ENCODE data around the gene CFAP45.

Gene CFAP45

GRCh38 chr1:159936273-159936904 lies 36.4 kb upstream of the CFAP45 start:
- DNase-seq (ENCODE audit: low spot score), result peak; percentile 89

GRCh38 chr1:159935719-159936272 lies 35.8 kb upstream of the CFAP45 start:
- DNase-seq (ENCODE audit: low spot score), result no peak

- DNase-seq (ENCODE audit: low spot score), result no peak
Observed at GRCh38 chr1:159935305-159935704, 35.3 kb upstream of the CFAP45 start.

DNA sequence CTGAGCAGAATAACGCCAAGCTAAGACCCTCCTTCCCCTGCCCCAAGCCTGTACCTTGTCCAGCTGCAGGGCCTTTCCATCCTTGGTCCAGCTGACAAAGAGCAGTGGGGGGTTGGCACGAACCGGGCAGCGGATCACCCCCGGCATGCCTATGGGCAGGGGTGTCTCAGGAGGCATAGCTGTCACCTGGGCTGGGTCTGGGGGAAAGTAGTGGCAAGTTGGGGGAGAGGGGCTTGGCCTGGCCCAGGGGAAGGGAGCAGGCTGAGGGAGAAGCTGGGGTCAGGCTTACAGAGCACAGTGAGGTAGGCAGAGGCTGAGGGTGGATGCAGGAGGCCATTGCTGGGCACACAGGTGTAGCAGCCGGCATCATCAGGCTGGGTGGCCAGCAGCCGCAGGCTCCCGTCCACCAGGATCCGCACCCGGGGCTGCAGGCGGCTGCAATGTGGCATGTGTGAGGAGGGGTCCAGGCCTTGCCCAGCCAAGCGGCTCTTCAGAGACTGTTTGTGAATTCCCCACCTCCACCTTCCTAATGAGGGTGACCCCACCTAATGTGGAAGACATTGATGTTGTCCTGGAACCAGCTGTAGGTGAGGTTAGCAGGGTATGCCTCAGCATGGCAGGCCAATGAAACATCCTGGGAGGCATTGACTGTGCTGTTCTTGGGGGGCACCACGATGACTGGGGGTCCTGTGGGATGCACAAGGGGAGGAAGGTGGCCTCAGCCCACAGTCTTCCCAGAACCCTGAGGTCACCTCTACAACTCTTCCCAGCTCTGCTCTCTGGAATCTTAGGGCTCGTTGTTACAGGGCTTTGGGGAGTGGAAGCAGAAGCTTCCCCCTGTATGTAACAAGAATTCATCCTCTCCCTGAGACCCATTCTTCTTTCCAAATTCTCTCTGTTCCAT lies 34.4 kb upstream of the CFAP45 start:
- DNase-seq (ENCODE audit: low spot score), result no peak

GRCh38 chr1:159933347-159933746 lies 33.4 kb upstream of the CFAP45 start:
- no peak for DNase-seq (ENCODE audit: low spot score)

- no peak for DNase-seq (ENCODE audit: low spot score)
Observed at GRCh38 chr1:159932296-159933285, 32.6 kb upstream of the CFAP45 start.

GRCh38 chr1:159931795-159932173 lies 31.8 kb upstream of the CFAP45 start:
- no peak for DNase-seq (ENCODE audit: low spot score)

DNA sequence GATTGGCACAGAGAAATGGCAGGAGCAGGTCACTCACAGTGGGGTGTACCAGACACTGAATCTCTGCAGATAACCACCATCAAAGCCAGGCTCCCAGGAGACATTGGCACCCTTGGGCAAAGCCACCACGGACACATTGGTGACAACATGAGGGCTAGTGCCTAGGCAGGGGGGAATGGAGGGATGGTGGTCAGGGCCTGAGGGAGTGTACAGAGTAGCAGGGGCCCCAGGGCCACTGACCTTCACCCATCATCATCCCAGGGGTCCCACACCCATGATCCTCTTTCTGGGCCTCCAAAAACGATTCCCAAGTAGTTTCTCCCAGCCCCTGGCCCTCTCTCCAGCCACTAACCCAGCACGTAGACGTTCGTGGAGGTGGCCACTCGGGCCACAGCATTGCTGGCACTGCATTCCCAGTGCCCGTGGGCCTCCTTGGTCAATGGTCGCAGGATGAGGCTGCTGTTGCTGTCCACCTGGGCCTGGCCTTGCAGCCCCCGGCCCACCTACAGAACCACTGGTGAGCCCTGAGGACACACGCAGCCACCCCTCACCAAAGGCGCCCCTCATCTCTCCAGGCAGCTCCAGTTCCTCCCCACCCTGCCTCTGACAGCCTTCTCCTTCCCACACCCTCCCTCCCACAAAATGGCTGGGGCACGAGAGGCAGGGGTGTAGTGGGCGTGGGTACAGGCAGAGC lies 31.3 kb upstream of the CFAP45 start:
- no peak for DNase-seq (ENCODE audit: low spot score)

DNA sequence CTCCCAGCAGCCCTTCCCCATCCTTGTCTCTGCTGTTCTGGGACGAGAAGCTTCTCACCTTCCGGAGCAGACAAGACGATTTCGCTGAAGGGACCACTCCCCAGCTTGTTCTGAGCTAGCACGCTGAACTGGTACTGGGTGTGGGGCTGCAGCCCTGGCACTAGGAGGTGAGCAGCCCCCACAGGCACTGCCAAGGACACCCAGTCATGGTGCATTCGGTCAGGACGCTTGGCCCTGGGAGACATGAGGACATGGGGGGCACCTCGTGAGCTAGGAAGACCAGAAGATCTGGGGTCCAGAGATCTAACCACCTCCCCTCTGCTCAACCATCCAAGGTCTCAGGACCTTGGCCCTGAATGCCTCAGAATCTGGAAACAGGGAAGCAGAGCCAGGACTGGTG lies 30.7 kb upstream of the CFAP45 start:
- no peak for DNase-seq (ENCODE audit: low spot score)

- no peak for DNase-seq (ENCODE audit: low spot score)
Observed at GRCh38 chr1:159930216-159930615, 30.3 kb upstream of the CFAP45 start.

DNA sequence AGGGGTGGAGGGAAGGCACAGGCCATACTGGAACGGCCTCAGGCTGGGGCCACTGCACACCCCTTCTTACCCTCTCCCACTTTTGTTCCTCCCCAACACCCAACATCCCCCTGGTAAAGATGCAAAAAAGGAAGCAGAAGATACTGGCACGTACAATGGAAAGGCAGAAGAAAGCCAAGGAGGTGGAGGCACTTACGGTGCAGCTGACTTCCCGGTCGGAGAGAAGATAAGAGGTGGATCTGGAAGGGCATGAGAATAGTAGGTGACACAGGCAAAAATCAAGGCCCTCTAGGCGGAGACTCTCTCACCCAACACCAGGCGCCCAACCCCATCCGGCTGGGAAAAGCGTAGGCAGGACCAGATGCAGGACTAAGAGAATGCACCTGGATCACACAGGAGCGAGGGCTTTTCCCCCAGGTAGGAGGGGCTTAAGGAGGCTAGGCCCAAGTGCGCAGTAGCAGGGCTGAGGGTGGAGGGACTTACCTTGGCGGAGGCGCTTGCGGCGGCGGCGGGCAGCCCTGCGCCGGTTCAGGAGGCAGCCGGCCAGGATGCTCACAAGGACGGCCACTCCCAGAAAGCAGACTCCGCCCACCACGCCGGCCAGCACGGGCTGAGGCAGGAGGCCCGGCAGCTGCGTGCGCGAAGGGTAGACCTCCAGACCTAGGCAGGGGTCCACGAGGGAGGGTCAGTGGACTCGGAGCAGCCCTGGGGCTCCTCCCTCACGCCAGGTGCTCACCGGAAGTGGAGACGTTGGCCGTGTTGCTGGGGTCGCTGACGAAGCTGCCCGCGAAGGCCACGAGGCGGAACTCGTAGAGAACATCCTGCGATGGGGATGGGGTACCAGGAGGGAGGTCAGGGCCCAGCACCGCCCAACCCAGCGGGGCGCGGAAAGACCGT lies 29.4 kb upstream of the CFAP45 start:
- no peak for DNase-seq (ENCODE audit: low spot score)

GRCh38 chr1:159928491-159929050 lies 28.6 kb upstream of the CFAP45 start:
- no peak for DNase-seq (ENCODE audit: low spot score)

GRCh38 chr1:159927849-159928431 lies 28.0 kb upstream of the CFAP45 start:
- no peak for DNase-seq (ENCODE audit: low spot score)

GRCh38 chr1:159927211-159927848 lies 27.4 kb upstream of the CFAP45 start:
- no peak for DNase-seq (ENCODE audit: low spot score)

DNA sequence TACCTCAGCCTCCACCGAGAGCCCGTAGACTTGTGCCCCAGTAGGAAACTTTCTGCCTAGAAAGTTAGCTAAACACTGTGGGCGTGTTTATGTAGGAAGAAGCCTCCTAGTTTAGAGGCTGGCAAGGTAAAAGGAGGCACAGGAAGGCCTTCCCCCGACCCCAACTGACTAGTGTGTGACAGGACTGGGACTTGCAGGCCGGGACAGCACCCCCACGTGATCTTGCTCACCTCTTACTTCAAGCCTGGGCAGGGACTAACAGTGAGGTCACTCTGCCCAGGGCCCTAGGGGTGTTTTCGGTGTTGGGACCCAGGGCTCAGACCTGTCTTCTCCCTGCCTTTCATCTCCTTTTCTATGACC lies 25.7 kb upstream of the CFAP45 start:
- DNase-seq (ENCODE audit: low spot score), result no peak

DNA sequence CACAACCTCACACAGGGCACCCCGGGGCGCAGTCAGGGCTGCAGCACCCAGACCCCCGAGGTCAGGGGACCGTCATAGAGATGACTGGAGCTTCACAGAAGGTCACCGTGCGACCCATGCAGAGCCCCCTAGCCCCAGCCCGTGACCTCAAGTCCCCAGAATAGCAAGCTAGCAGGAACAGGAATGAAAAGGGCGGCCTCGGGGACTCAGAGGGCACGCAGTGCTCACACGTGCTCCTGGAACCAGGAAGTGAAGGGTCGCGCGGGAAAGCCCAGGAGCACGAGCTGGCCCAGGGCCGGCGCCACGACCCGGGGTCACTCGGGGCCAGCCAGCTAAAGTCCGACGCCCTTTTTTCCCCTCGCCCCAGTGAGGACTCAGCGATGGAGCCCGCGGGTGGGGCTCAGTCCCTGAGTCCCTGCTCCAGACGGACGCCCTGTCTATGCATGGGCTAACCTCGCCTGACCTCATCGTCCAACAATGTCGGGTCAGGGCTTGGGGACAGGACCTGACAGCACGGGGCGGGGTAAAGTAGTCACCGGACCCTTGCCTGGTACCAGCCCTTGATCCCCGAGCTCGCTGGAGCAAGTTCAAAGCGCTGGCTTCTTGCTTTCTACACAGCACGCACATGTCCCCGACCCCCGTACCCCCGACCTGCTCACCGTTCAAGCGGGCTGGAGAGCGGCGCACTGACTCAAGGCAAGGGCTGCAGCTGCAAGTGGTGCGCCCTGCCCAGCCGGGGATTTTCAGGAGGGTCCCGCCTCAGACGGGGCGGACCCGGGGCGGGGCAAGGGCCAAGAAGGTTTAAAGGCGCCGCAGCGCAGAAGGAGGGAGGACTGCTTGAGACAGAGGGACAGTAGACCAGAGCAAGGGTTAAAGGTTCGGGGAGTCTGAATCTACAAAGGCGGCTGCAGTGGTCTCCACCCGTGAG lies 25.1 kb upstream of the CFAP45 start, which contains the start of gene TAGLN2:
Gene TAGLN2 (minus strand): TSS at position 717 of the 928 bp plus-strand sequence. CDS start 4,998 bp downstream, outside the sequence.
- DNase-seq (ENCODE audit: low spot score), result peak; percentile 97

DNA sequence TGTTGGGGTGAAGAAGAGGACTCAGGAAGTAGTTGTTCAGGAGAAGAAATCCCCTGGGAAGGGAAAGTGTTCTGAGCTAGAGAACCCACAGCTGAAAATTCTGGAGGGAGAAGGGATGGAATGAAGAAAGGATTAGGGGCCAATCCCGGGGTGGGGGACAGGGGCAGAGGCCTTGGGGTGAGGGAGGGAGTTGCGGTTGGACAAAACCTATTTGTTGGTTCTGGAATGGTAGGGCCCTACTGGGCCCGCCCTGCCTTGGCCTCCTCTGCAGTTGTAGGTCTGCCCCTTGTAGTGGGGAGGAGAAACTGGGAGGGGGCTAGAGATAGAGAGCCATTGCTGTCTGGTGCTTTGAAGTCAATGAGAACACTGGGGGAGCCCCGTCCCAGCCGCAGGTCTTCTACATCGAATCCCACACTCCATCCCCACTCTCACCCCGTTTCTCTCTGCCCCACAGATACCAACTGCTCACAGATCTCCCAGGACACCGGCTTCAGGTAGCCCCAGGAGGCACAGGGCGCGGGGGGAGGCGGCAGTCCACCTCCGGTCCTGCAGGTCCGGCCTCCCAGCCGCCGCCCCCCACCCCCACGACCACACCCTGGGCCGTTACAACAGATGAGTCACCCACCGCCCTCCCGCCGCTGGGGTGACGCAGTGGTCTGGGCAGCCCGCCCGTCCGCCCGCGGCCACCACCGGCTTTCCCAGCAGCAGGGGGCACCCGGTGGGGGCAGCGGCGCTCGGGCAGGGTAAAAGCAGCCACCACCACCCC lies 24.2 kb upstream of the CFAP45 start:
- peak; percentile 98 for DNase-seq (ENCODE audit: low spot score)
